ENCODE measurements around the gene PKNOX2. TPM values are rescaled to one million over a fixed set of nuclear protein-coding genes. Genes with fewer than 3 reads are reported as not detected.

PKNOX2 gene
- total and polyA plus RNA-seq, 2 of the 8 experiments (the other 6 are each of a cell fraction or from before 2014, with no cell fraction given): 2.0 TPM

DNA sequence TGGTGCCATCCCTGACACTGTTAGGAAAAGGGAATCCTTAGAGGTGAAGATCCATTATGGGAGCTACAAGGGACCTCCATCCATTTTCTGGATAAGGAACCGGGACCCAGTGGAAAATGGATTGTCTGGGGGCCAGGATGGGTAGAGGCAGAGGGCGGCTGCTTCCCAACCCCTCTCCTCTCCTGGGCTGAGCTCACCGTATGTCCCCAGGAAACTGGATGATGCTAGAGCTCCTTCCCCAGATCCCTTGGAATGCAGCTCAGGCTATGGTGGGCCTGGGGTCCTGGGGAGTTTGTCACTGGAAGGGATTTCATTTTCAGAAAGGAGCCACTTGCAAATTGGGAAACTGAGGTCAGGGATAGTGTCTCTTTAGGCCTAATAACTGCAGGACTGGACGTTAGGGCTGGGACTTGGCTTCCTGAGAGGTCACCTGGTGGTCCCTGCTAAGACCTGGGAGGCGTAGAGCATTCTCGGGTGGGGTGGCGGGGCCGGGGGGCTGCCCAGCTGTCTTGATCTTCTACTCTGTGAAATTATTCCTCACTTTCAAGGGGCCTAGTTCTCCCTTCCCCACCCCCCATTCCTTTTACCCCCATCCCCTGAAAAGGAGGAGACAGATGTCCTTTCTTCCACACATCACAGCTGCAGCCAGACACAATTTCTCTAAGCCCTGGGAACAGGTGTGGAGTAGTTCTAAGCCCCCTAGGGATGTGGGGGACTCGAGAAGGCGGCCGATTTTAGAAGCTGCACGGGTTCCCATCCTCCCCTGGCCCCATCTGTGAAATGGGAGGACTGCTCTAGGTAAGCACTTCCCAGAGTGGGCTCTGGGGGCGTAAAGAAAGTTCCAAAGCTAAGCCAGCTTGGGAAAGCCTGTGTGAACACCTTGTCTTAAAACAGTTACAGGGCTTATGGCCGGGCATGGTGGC lies 99.8 kb downstream of the PKNOX2 start:
- Histone ChIP-seq H4K91ac (replicated peaks; ENCODE audit: insufficient read length, low read length) (peak overlapping the region; percentile 90), H3K4me2 (ENCODE audit: insufficient read depth in 1 of 2, low read depth in 2 of 2, low read length in 2 of 2) (peak overlapping the region in 1 of 2 experiments; percentile 80; a peak in 1 of 4 replicates), H2AK5ac (ENCODE audit: low read depth, low read length) (peak overlapping the region; percentile 19; the same call in 1 of the 2 replicates), H2BK20ac (ENCODE audit: low read length) (peak overlapping the region; percentile 29; the same call in 1 of the 2 replicates), H3K79me1 (ENCODE audit: low read depth, low read length) (no peaks in the 10 kb centered on the region), H3K56ac (replicated peaks; ENCODE audit: insufficient read length, low read depth, low read length) (no peak overlapping the region), H3K23me2 (ENCODE audit: low read depth, low read length) (peaks cover 13% of the 10 kb centered on the region), H2BK12ac (ENCODE audit: low read depth, low read length) (peak overlapping the region; percentile 100; the same call in 1 of the 2 replicates), H3K9me3 (ENCODE audit: insufficient read depth in 2 of 2, low read depth in 1 of 2, low read length in 1 of 2) (no peaks in the 10 kb centered on the region), H3K18ac (ENCODE audit: extremely low read depth, low read length) (peak overlapping the region; percentile 94; the same call in 1 of the 2 replicates), H3K4me3 (ENCODE audit: extremely low read depth in 1 of 4, insufficient read depth in 2 of 4, low read depth in 3 of 4, low read length in 4 of 4) (0 out of 8 replicates have a peak overlapping the region, but pooled peaks of 1 of the 4 experiments have one; percentile 47), H4K20me1 (replicated peaks in 1 of 2; ENCODE audit: control insufficient read depth in 1 of 2, insufficient read depth in 2 of 2, low read length in 2 of 2) (no peaks in the 10 kb centered on the region), H2BK120ac (replicated peaks; ENCODE audit: low read depth, low read length) (peak overlapping the region; percentile 62), H3K9ac (replicated peaks in 1 of 4; ENCODE audit: extremely low read depth in 1 of 4, low read depth in 3 of 4, low read length in 3 of 4) (no peak overlapping the region), H3K79me2 (ENCODE audit: control insufficient read depth in 1 of 2, insufficient read depth in 2 of 2, low read length in 2 of 2) (no peaks in the 10 kb centered on the region), H4K8ac (ENCODE audit: extremely low read depth, insufficient read depth, low read length) (peak overlapping the region; percentile 7; the same call in 1 of the 2 replicates), H3K23ac (ENCODE audit: insufficient read length) (no peak overlapping the region), H3K27me3 (replicated peaks in 1 of 4; ENCODE audit: control insufficient read depth in 3 of 4, extremely low read depth in 1 of 4, insufficient read depth in 3 of 4, low read length in 3 of 4) (peaks cover 0 to 19% (median 14%) of the 10 kb centered on the region in 4 experiments; a peak in 5 of 7 replicates), H2BK5ac (ENCODE audit: low read depth, low read length) (no peak overlapping the region), H2BK15ac (ENCODE audit: low read length) (no peak overlapping the region), H3K4ac (replicated peaks; ENCODE audit: insufficient read length, low read depth, low read length) (no peak overlapping the region), H4K5ac (ENCODE audit: insufficient read length, low read depth, low read length) (no peak overlapping the region), H3K14ac (ENCODE audit: insufficient read length) (no peak overlapping the region), H2AFZ (ENCODE audit: low read length) (no peak overlapping the region), H3K27ac (ENCODE audit: low read depth, low read length) (no peak overlapping the region), H3K4me1 (replicated peaks in 1 of 4; ENCODE audit: control insufficient read depth in 3 of 4, insufficient read depth in 4 of 4, low read length in 3 of 4) (peaks cover 13 to 30% (median 23%) of the 10 kb centered on the region in 4 experiments), H3K36me3 (ENCODE audit: control insufficient read depth in 2 of 4, insufficient read depth in 4 of 4, low read length in 3 of 4) (no peaks in the 10 kb centered on the region)
- DNase-seq (ENCODE audit: low read depth in 1 of 2, low spot score in 2 of 2) (no peak), FAIRE-seq (no peak)
- ChIA-PET CTCF (ENCODE audit: partially characterized antibody) (interaction anchor here (0.6 to 9.4 kb wide), 27 partner anchors 11 to 362 kb away, joined by 3 to 81 read pairs (median 4); no protein-coding TSS in a partner anchor), POLR2A (ENCODE audit: partially characterized antibody) (interaction anchor here (0.9 to 2.5 kb wide), 7 partner anchors 12 to 99 kb away, joined by 3 to 15 read pairs (median 5); partner anchors contain the start of gene PKNOX2)
- WGBS, 2 experiments (ENCODE audit: extremely low coverage in 1 of 2, insufficient coverage in 1 of 2, insufficient read length in 1 of 2, insufficient replicate concordance in 2 of 2, low coverage in 1 of 2, low lambda C conversion rate in 2 of 2, missing lambda C conversion rate in 1 of 2): 87% methylated on average over 12 of the region's 14 CpGs; no CpG with 5 or more reads in 1 of the 2 experiments
- no peak for TF ChIP-seq BRCA1 (IDR thresholded peaks at IDR 0.05; ENCODE audit: low read depth, low read length)
- no peak for TF ChIP-seq POLR2A (IDR thresholded peaks at IDR 0.05; ENCODE audit: control extremely low read depth in 1 of 2, low read depth in 2 of 2, low read length in 2 of 2)
- TF ChIP-seq, protein P1, sequence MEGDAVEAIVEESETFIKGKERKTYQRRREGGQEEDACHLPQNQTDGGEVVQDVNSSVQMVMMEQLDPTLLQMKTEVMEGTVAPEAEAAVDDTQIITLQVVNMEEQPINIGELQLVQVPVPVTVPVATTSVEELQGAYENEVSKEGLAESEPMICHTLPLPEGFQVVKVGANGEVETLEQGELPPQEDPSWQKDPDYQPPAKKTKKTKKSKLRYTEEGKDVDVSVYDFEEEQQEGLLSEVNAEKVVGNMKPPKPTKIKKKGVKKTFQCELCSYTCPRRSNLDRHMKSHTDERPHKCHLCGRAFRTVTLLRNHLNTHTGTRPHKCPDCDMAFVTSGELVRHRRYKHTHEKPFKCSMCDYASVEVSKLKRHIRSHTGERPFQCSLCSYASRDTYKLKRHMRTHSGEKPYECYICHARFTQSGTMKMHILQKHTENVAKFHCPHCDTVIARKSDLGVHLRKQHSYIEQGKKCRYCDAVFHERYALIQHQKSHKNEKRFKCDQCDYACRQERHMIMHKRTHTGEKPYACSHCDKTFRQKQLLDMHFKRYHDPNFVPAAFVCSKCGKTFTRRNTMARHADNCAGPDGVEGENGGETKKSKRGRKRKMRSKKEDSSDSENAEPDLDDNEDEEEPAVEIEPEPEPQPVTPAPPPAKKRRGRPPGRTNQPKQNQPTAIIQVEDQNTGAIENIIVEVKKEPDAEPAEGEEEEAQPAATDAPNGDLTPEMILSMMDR (IDR thresholded peaks at IDR 0.05; ENCODE audit: control extremely low read depth in 1 of 3, insufficient read depth in 1 of 3, low read depth in 1 of 3, low read length in 3 of 3): peak in 1 of 3 experiments; percentile 8; a peak in 1 of 4 replicates
- peak in 1 of 2 experiments; percentile 20; a peak in 1 of 4 replicates for TF ChIP-seq RAD21 (IDR thresholded peaks at IDR 0.05 in 1 of 2, conservative IDR thresholded peaks at IDR 0.05 in 1 of 2; ENCODE audit: low read depth in 2 of 2, low read length in 2 of 2)
- TF ChIP-seq, protein P2, sequence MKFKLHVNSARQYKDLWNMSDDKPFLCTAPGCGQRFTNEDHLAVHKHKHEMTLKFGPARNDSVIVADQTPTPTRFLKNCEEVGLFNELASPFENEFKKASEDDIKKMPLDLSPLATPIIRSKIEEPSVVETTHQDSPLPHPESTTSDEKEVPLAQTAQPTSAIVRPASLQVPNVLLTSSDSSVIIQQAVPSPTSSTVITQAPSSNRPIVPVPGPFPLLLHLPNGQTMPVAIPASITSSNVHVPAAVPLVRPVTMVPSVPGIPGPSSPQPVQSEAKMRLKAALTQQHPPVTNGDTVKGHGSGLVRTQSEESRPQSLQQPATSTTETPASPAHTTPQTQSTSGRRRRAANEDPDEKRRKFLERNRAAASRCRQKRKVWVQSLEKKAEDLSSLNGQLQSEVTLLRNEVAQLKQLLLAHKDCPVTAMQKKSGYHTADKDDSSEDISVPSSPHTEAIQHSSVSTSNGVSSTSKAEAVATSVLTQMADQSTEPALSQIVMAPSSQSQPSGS (IDR thresholded peaks at IDR 0.05; ENCODE audit: low read length): no peak

Data from H1 (cell line).